HCT116 (cell line): ENCODE measurements around the gene LYL1. TPM values are rescaled to one million over a fixed set of nuclear protein-coding genes. Genes with fewer than 3 reads are reported as not detected.

ENCODE experiments used
- ATAC-seq: fragments of 200-7000 bp; cut with Tn5 transposase; 2 replicates; pipeline ENCODE4 v1.9.1; 2020; ENCODE audit warnings: mild to moderate bottlenecking, moderate library complexity
- BruUV-seq: library from RNA; stranded (reverse); fragments of 400-500 nt; replicated peaks from 2 replicates; lab custom pipeline; 2021; lab: Mats Ljungman, UMichigan
- CTCF ChIA-PET: fragments of 300-600 bp; sonication (Branson Sonifier 250); formaldehyde crosslinking; loops from one replicate; lab custom pipeline; 2021; ENCODE audit warnings: antibody characterized with exemption; lab: Charles Lee
- POLR2A ChIA-PET: fragments of 300-600, 350-600 bp; sonication (Branson Sonifier 250); formaldehyde crosslinking; loops from one replicate; lab custom pipeline; 2021; ENCODE audit warnings: antibody characterized with exemption; lab: Charles Lee
- RAD21 ChIA-PET, 2 experiments: fragments of 300-600 bp; sonication (Branson Sonifier 250); formaldehyde crosslinking; loops; one replicate each; lab custom pipeline; 2023; ENCODE audit warnings: low total read pairs in 2 of 2; ENCODE audit not compliant: uncharacterized antibody in 2 of 2, unreplicated experiment in 2 of 2, low non-redundant PET in 1 of 2; lab: Charles Lee
- DNase-seq: peaks from one replicate; pipeline ENCODE4 v3.0.0-alpha.2; 2010; ENCODE audit warnings: low read depth, low spot score
- H2AFZ ChIP-seq: fragments of 200-600 bp; shearing (Covaris generic), sonication (generic); 2 replicates; pipeline ENCODE4 v1.6.1; 2017; ENCODE audit warnings: low read depth, mixed run types, mixed read lengths, antibody characterized with exemption, low read length; ENCODE audit not compliant: poor library complexity, severe bottlenecking
- H3K27ac ChIP-seq: 2 replicates; pipeline ENCODE4 v1.5.1; 2012; ENCODE audit warnings: low read depth, low read length
- H3K27me3 ChIP-seq: fragments of 200-600 bp; sonication (generic); 2 replicates; pipeline ENCODE4 v1.6.1; 2016; ENCODE audit warnings: mixed run types, low read length, mixed read lengths; ENCODE audit not compliant: insufficient read depth
- H3K36me3 ChIP-seq, 2 experiments: fragments of 200-500 bp in 1 of 2; fragments of 200-600 bp in 1 of 2; sonication (Bioruptor generic) in 1 of 2; sonication (generic) in 1 of 2; 2 replicates each; pipeline versions ENCODE4 v1.5.1 to v1.6.1; 2014 to 2016; ENCODE audit warnings: low read length in 2 of 2, inconsistent platforms in 1 of 2, mixed read lengths in 1 of 2, mixed run types in 1 of 2; ENCODE audit not compliant: insufficient read depth in 2 of 2, control insufficient read depth in 1 of 2
- H3K4me1 ChIP-seq, 2 experiments: fragments of 200-600 bp in 1 of 2; sonication (generic) in 1 of 2; 2 replicates each; pipeline versions ENCODE4 v1.5.1 to v1.6.1; 2012 to 2017; ENCODE audit warnings: low read length in 2 of 2, inconsistent platforms in 1 of 2, mild to moderate bottlenecking in 1 of 2, mixed read lengths in 1 of 2, mixed run types in 1 of 2, moderate library complexity in 1 of 2; ENCODE audit not compliant: insufficient read depth in 2 of 2, control insufficient read depth in 1 of 2
- H3K4me2 ChIP-seq: fragments of 200-600 bp; sonication (generic); 2 replicates; pipeline ENCODE4 v1.6.1; 2017; ENCODE audit warnings: mixed run types, low read length, mixed read lengths
- H3K4me3 ChIP-seq, 2 experiments: fragments of 200-600 bp in 1 of 2; sonication (generic) in 1 of 2; replicated peaks in 1 of 2; 2 replicates each; pipeline ENCODE4 v1.5.1; 2011 to 2016; ENCODE audit warnings: low read length in 2 of 2, control low read depth in 1 of 2, low read depth in 1 of 2, mild to moderate bottlenecking in 1 of 2, mixed read lengths in 1 of 2, mixed run types in 1 of 2
- H3K79me2 ChIP-seq: fragments of 200-600 bp; sonication (generic); 2 replicates; pipeline ENCODE4 v1.6.1; 2017; ENCODE audit warnings: mild to moderate bottlenecking, mixed run types, low read length, moderate library complexity, mixed read lengths; ENCODE audit not compliant: insufficient read depth
- H3K9ac ChIP-seq: fragments of 200-600 bp; sonication (generic); 2 replicates; pipeline ENCODE4 v1.6.1; 2016; ENCODE audit warnings: low read length, mixed read lengths
- H3K9me2 ChIP-seq: fragments of 200-600 bp; sonication (generic), shearing (Covaris generic); 2 replicates; pipeline ENCODE4 v1.6.1; 2017; ENCODE audit warnings: mixed run types, mild to moderate bottlenecking, moderate library complexity; ENCODE audit not compliant: insufficient read depth
- H3K9me3 ChIP-seq, 2 experiments: fragments of 200-500 bp in 1 of 2; fragments of 200-600 bp in 1 of 2; sonication (Bioruptor generic) in 1 of 2; sonication (generic) in 1 of 2; 2 replicates each; pipeline ENCODE4 v1.6.1; 2014 to 2017; ENCODE audit warnings: low read length in 2 of 2, mixed read lengths in 2 of 2, inconsistent platforms in 1 of 2, low read depth in 1 of 2, mild to moderate bottlenecking in 1 of 2, mixed run types in 1 of 2, moderate library complexity in 1 of 2; ENCODE audit not compliant: control insufficient read depth in 1 of 2, insufficient read depth in 1 of 2
- H4K20me1 ChIP-seq: fragments of 200-600 bp; sonication (generic), shearing (Covaris generic); 2 replicates; pipeline ENCODE4 v1.6.1; 2017; ENCODE audit warnings: mixed run types, mild to moderate bottlenecking, moderate library complexity; ENCODE audit not compliant: insufficient read depth
- ATF3 ChIP-seq: IDR thresholded peaks from 2 replicates; pipeline ENCODE4 v1.6.1; 2012
- CBX3 ChIP-seq: IDR thresholded peaks from 2 replicates; pipeline ENCODE4 v1.6.1; 2012; ENCODE audit warnings: low read depth
- CEBPB ChIP-seq: IDR thresholded peaks from 2 replicates; pipeline ENCODE4 v1.6.1; 2012; ENCODE audit warnings: low read depth
- EGR1 ChIP-seq: IDR thresholded peaks from 2 replicates; pipeline ENCODE4 v1.6.1; 2012; ENCODE audit warnings: low read depth
- ELF1 ChIP-seq: IDR thresholded peaks from 2 replicates; pipeline ENCODE4 v1.6.1; 2012; ENCODE audit warnings: low read depth, borderline replicate concordance
- EZH2 ChIP-seq: fragments of 200-600 bp; sonication (generic); IDR thresholded peaks from 2 replicates; pipeline ENCODE4 v1.6.1; 2017; ENCODE audit warnings: antibody characterized with exemption, mixed run types
- EZH2phosphoT487 ChIP-seq: fragments of 200-600 bp; IDR thresholded peaks from 2 replicates; pipeline ENCODE4 v1.6.1; 2018; ENCODE audit warnings: antibody characterized with exemption, borderline replicate concordance
- POLR2AphosphoS5 ChIP-seq: IDR thresholded peaks from 2 replicates; pipeline ENCODE4 v1.6.1; 2011; ENCODE audit warnings: mild to moderate bottlenecking, low read depth, low read length, moderate library complexity
- REST ChIP-seq: IDR thresholded peaks from 2 replicates; pipeline ENCODE4 v1.6.1; 2012; ENCODE audit warnings: low read depth
- SP1 ChIP-seq: IDR thresholded peaks from 2 replicates; pipeline ENCODE4 v1.6.1; 2012; ENCODE audit warnings: low read depth
- SRF ChIP-seq: IDR thresholded peaks from 2 replicates; pipeline ENCODE4 v1.6.1; 2012; ENCODE audit warnings: low read depth
- YY1 ChIP-seq: IDR thresholded peaks from 2 replicates; pipeline ENCODE4 v1.6.1; 2011; ENCODE audit warnings: low read length, low read depth, moderate library complexity, mild to moderate bottlenecking; ENCODE audit not compliant: insufficient replicate concordance; ENCODE audit errors: extremely low read depth
- ZFX ChIP-seq: fragments of 450-650 bp; IDR thresholded peaks from 2 replicates; pipeline ENCODE4 v1.6.1; 2017
- ZNF274 ChIP-seq: fragments of 200-500 bp; sonication (Bioruptor generic); IDR thresholded peaks from 2 replicates; pipeline ENCODE4 v1.6.1; 2014; ENCODE audit warnings: mild to moderate bottlenecking, low read depth, low read length, inconsistent platforms
- intact Hi-C: fragments of 100-400 bp; cut with micrococcal nuclease; formaldehyde crosslinking; loops from 2 replicates; pipeline ENCODE4 v1.10.0; 2022
- total RNA-seq: library from RNA; stranded (reverse); gene quantifications from one replicate; pipeline ENCODE4 v1.2.1, GENCODE V29; 2021; ENCODE audit not compliant: unreplicated experiment
- TF ChIP-seq, protein P1 (sequence below), 3 experiments: fragments of 200-600 bp in 1 of 3; sonication (generic) in 1 of 3; IDR thresholded peaks in 2 of 3; conservative IDR thresholded peaks in 1 of 3; 2 replicates each; pipeline ENCODE4 v1.5.1; 2012 to 2017; ENCODE audit warnings: low read depth in 2 of 3, low read length in 2 of 3, antibody characterized with exemption in 1 of 3, borderline replicate concordance in 1 of 3, control low read depth in 1 of 3, mild to moderate bottlenecking in 1 of 3, mixed read lengths in 1 of 3, mixed run types in 1 of 3, moderate library complexity in 1 of 3; ENCODE audit not compliant: insufficient read depth in 1 of 3
- TF ChIP-seq, protein P2 (sequence below): IDR thresholded peaks from 2 replicates; pipeline ENCODE4 v1.6.1; 2012

LYL1 gene
- total RNA-seq, 1 experiment from 2014 or later, result 2.6 TPM

DNA sequence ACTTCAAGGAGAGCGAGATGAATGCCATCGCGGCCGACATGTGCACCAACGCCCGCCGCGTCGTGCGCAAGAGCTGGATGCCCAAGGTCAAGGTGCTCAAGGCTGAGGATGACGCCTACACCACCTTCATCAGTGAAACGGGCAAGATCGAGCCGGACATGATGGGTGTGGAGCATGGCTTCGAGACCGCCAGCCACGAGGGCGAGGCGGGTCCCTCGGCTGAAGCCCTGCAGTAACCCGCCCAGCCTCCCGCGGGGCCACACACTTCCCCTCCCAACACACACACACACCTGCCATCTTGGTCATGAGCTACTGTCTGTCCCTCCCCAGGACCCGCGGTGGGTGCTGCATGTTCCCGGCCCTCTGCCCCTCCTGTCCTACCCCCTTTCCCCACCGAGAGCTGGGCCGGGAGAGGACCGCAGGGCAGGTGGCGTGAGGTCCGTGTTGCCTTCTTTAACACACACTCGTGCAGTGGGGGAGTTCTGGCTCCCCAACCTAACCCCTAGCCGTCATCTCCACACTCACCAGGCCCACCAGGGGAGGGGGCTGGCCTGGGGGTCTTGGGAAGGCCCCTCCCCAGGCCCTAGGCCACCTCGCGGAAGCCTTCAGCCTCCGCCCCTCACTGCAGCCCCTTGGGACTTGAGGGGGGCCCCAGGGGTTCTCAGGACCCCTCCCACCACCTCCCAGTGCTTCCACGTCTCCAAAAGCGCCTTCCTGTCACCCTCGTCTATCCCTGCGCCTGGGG lies 35.7 kb upstream of the LYL1 start:
- Histone ChIP-seq H3K4me3 (no peak overlapping the region), H3K27ac (no peak overlapping the region; the same call in 1 of the 2 replicates), H3K4me2 (no peak overlapping the region), H3K9ac (no peak overlapping the region), H3K9me3 (no peaks in the 10 kb centered on the region), H2AFZ (no peak overlapping the region), H3K9me2 (no peaks in the 10 kb centered on the region)
- no peak for ATAC-seq
- RAD21 ChIA-PET, result no interaction called here
- no TSS peak for BruUV-seq
- CTCF ChIA-PET, result no interaction called here
- TF ChIP-seq CBX3 (no peak), ZNF274 (no peak), EZH2phosphoT487 (no peak), EZH2 (no peak), ELF1 (no peak), EGR1 (no peak), ATF3 (no peak), REST (no peak), POLR2AphosphoS5 (no peak), ZFX (no peak), SP1 (no peak), YY1 (no peak), CEBPB (no peak), SRF (no peak)
- TF ChIP-seq, protein P1, sequence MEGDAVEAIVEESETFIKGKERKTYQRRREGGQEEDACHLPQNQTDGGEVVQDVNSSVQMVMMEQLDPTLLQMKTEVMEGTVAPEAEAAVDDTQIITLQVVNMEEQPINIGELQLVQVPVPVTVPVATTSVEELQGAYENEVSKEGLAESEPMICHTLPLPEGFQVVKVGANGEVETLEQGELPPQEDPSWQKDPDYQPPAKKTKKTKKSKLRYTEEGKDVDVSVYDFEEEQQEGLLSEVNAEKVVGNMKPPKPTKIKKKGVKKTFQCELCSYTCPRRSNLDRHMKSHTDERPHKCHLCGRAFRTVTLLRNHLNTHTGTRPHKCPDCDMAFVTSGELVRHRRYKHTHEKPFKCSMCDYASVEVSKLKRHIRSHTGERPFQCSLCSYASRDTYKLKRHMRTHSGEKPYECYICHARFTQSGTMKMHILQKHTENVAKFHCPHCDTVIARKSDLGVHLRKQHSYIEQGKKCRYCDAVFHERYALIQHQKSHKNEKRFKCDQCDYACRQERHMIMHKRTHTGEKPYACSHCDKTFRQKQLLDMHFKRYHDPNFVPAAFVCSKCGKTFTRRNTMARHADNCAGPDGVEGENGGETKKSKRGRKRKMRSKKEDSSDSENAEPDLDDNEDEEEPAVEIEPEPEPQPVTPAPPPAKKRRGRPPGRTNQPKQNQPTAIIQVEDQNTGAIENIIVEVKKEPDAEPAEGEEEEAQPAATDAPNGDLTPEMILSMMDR (IDR thresholded peaks at IDR 0.05 in 2 of 3, conservative IDR thresholded peaks at IDR 0.05 in 1 of 3; ENCODE audit: borderline replicate concordance in 1 of 3, insufficient read depth in 1 of 3, low read depth in 2 of 3, low read length in 2 of 3), result no peak
- TF ChIP-seq, protein P2, sequence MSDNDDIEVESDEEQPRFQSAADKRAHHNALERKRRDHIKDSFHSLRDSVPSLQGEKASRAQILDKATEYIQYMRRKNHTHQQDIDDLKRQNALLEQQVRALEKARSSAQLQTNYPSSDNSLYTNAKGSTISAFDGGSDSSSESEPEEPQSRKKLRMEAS, result no peak
- TF ChIP-seq, all 23 proteins: peak for 0
- no peak for DNase-seq
- Histone ChIP-seq H3K79me2 (peaks cover 16% of the 10 kb centered on the region), H4K20me1 (peaks cover 4% of the 10 kb centered on the region; the same call in 1 of the 2 replicates), H3K36me3 (peaks cover 12 to 29% of the 10 kb centered on the region in 2 experiments; a peak in 3 of 4 replicates), H3K27me3 (no peaks in the 10 kb centered on the region), H3K4me1 (peaks cover 20 to 36% of the 10 kb centered on the region in 2 experiments)
- POLR2A ChIA-PET, result interaction anchor here (0.7 kb wide), 1 partner anchor 9 kb away, joined by 3 read pairs; no protein-coding TSS in a partner anchor
- intact Hi-C loops, result no loop called here
